ENCODE measurements around the gene CWC22. TPM values are rescaled to one million over a fixed set of nuclear protein-coding genes. Genes with fewer than 3 reads are reported as not detected.

Gene CWC22
- total RNA-seq, 3 donors from 2014 or later (not counting 1 experiment from before 2014, with no cell fraction given): 14.9 to 20.3 (median 16.1) TPM

- no peak overlapping the region for H3K27ac Mint-ChIP-seq
- DNase-seq: no peak
- H3K36me3 Mint-ChIP-seq: peaks cover 35% of the 10 kb centered on the region
Observed at GRCh38 chr2:179948058-179948457, 59.0 kb downstream of the CWC22 start.

GRCh38 chr2:179946810-179947615, 60.1 kb downstream of the CWC22 start:
- no peak overlapping the region for H3K4me3 ChIP-seq (ENCODE audit: low read length)
- peaks cover 66% of the 10 kb centered on the region for H3K36me3 ChIP-seq (ENCODE audit: control insufficient read depth, insufficient read depth, low read length)
- DNase-seq (no peak), ATAC-seq (no peak)
- no peaks in the 10 kb centered on the region for H3K4me1 ChIP-seq (ENCODE audit: control insufficient read depth, insufficient read depth, low read length)
- no peaks in the 10 kb centered on the region for H3K27me3 ChIP-seq (ENCODE audit: control insufficient read depth, insufficient read depth, low read length)
- Mint-ChIP-seq H3K27ac (no peak overlapping the region), H3K27me3 (ENCODE audit: low read depth in 2 of 2) (no peaks in the 10 kb centered on the region), H3K9me3 (no peaks in the 10 kb centered on the region), H3K4me1 (peaks cover 0 to 7% of the 10 kb centered on the region in 2 donors), H3K36me3 (peaks cover 34% of the 10 kb centered on the region), H3K4me3 (no peak overlapping the region)
- H3K27ac ChIP-seq (ENCODE audit: low read length): no peak overlapping the region
- no peak for TF ChIP-seq CTCF (IDR thresholded peaks at IDR 0.05)
- no peaks in the 10 kb centered on the region for H3K9me3 ChIP-seq (ENCODE audit: control insufficient read depth, insufficient read depth, low read length)
- intact Hi-C loops (cut with micrococcal nuclease): no loop called here
- 97% methylated on average over 3 of the region's 4 CpGs for WGBS (ENCODE audit: insufficient coverage)

More at GRCh38 chr2:179948058-179948457, 59.0 kb downstream of the CWC22 start:
- Mint-ChIP-seq H3K4me1 (peaks cover 0 to 7% of the 10 kb centered on the region in 2 donors), H3K4me3 (no peak overlapping the region), H3K27me3 (ENCODE audit: low read depth in 2 of 2) (no peaks in the 10 kb centered on the region), H3K9me3 (no peaks in the 10 kb centered on the region)
- Histone ChIP-seq H3K4me1 (ENCODE audit: control insufficient read depth, insufficient read depth, low read length) (no peaks in the 10 kb centered on the region), H3K27ac (ENCODE audit: low read length) (no peak overlapping the region), H3K9me3 (ENCODE audit: control insufficient read depth, insufficient read depth, low read length) (no peaks in the 10 kb centered on the region), H3K4me3 (ENCODE audit: low read length) (no peak overlapping the region), H3K36me3 (ENCODE audit: control insufficient read depth, insufficient read depth, low read length) (peaks cover 76% of the 10 kb centered on the region), H3K27me3 (ENCODE audit: control insufficient read depth, insufficient read depth, low read length) (no peaks in the 10 kb centered on the region)
- intact Hi-C loops (cut with micrococcal nuclease): no loop called here
- TF ChIP-seq CTCF (IDR thresholded peaks at IDR 0.05): no peak
- ATAC-seq: no peak
- no CpG with 5 or more reads among the region's 1 CpG for WGBS (ENCODE audit: insufficient coverage)

- 100% methylated on average over 2 of the region's 4 CpGs for WGBS (ENCODE audit: insufficient coverage)
- peaks cover 31% of the 10 kb centered on the region for H3K36me3 Mint-ChIP-seq
- TF ChIP-seq CTCF (IDR thresholded peaks at IDR 0.05): no peak
- H3K27ac Mint-ChIP-seq: no peak overlapping the region
- no peak overlapping the region for H3K27ac ChIP-seq (ENCODE audit: low read length)
- no peaks in the 10 kb centered on the region for H3K9me3 ChIP-seq (ENCODE audit: control insufficient read depth, insufficient read depth, low read length)
- ATAC-seq: no peak
- H3K4me1 ChIP-seq (ENCODE audit: control insufficient read depth, insufficient read depth, low read length): no peaks in the 10 kb centered on the region
- DNase-seq: no peak
- peaks cover 60% of the 10 kb centered on the region for H3K36me3 ChIP-seq (ENCODE audit: control insufficient read depth, insufficient read depth, low read length)
- H3K4me3 ChIP-seq (ENCODE audit: low read length): no peak overlapping the region
- H3K4me3 Mint-ChIP-seq: no peak overlapping the region
- no peaks in the 10 kb centered on the region for H3K27me3 ChIP-seq (ENCODE audit: control insufficient read depth, insufficient read depth, low read length)
- no peaks in the 10 kb centered on the region for H3K9me3 Mint-ChIP-seq
- H3K27me3 Mint-ChIP-seq (ENCODE audit: low read depth in 2 of 2): no peaks in the 10 kb centered on the region
- peaks cover 0 to 7% of the 10 kb centered on the region in 2 donors for H3K4me1 Mint-ChIP-seq
- intact Hi-C loops (cut with micrococcal nuclease): no loop called here
Observed at GRCh38 chr2:179946346-179946745, 60.8 kb downstream of the CWC22 start.

Data from natural killer cell (primary cell).